ENCODE results near the gene LRCH3.
"Not testable (repeated sequence)": the region's sequence is repeated elsewhere in the genome, so short reads cannot be mapped to it uniquely, and the experiment has no call there.

LRCH3 gene

GRCh38 chr3:197883541-197883940, 92.5 kb downstream of the LRCH3 start:
- DNase-seq (ENCODE audit: low spot score): no peak

- not testable (repeated sequence) for DNase-seq (ENCODE audit: low spot score)
Observed at GRCh38 chr3:197884330-197884729, 93.3 kb downstream of the LRCH3 start.

- DNase-seq (ENCODE audit: low spot score): not testable (repeated sequence)
Observed at GRCh38 chr3:197886052-197886451, 95.0 kb downstream of the LRCH3 start.

- not testable (repeated sequence) for DNase-seq (ENCODE audit: low spot score)
Observed at GRCh38 chr3:197887430-197888053, 96.5 kb downstream of the LRCH3 start.

- DNase-seq (ENCODE audit: low spot score): no peak
Observed at GRCh38 chr3:197888511-197888910, 97.5 kb downstream of the LRCH3 start.

- no peak for DNase-seq (ENCODE audit: low spot score)
Observed at GRCh38 chr3:197889204-197889930, 98.3 kb downstream of the LRCH3 start.

GRCh38 chr3:197890693-197891092, 99.6 kb downstream of the LRCH3 start:
- no peak for DNase-seq (ENCODE audit: low spot score)

GRCh38 chr3:197892162-197892561, 101.1 kb downstream of the LRCH3 start:
- DNase-seq (ENCODE audit: low spot score): no peak

- no peak for DNase-seq (ENCODE audit: low spot score)
Observed at GRCh38 chr3:197896421-197896820, 105.4 kb downstream of the LRCH3 start.

- no peak for DNase-seq (ENCODE audit: low spot score)
Observed at GRCh38 chr3:197899833-197900478, 108.9 kb downstream of the LRCH3 start.

GRCh38 chr3:197901626-197902025, 110.6 kb downstream of the LRCH3 start:
- no peak for DNase-seq (ENCODE audit: low spot score)

- peak; percentile 89 for DNase-seq (ENCODE audit: low spot score)
Observed at GRCh38 chr3:197906023-197906849, 115.2 kb downstream of the LRCH3 start.

GRCh38 chr3:197906850-197907187, 115.8 kb downstream of the LRCH3 start:
- DNase-seq (ENCODE audit: low spot score): no peak

GRCh38 chr3:197907196-197907595, 116.1 kb downstream of the LRCH3 start:
- no peak for DNase-seq (ENCODE audit: low spot score)

GRCh38 chr3:197908550-197908949, 117.5 kb downstream of the LRCH3 start:
- DNase-seq (ENCODE audit: low spot score): not testable (repeated sequence)

- DNase-seq (ENCODE audit: low spot score): no peak
Observed at GRCh38 chr3:197908957-197909701, 118.1 kb downstream of the LRCH3 start.

- DNase-seq (ENCODE audit: low spot score): no peak
Observed at GRCh38 chr3:197912741-197913476, 121.9 kb downstream of the LRCH3 start.

GRCh38 chr3:197913641-197914380, 122.8 kb downstream of the LRCH3 start:
- DNase-seq (ENCODE audit: low spot score): no peak

- not testable (repeated sequence) for DNase-seq (ENCODE audit: low spot score)
Observed at GRCh38 chr3:197921429-197922275, 130.6 kb downstream of the LRCH3 start.
